ENCODE data around the gene HS3ST3B1.

The HS3ST3B1 gene

GRCh38 chr17:14303343-14304221, 2.7 kb downstream of the HS3ST3B1 start:
- no peak for DNase-seq (ENCODE audit: low spot score)

GRCh38 chr17:14304222-14304772, 3.4 kb downstream of the HS3ST3B1 start:
- no peak for DNase-seq (ENCODE audit: low spot score)

GRCh38 chr17:14304773-14305517, 4.1 kb downstream of the HS3ST3B1 start:
- no peak for DNase-seq (ENCODE audit: low spot score)

GRCh38 chr17:14305785-14306496, 5.1 kb downstream of the HS3ST3B1 start:
- DNase-seq (ENCODE audit: low spot score), result no peak

- no peak for DNase-seq (ENCODE audit: low spot score)
These were observed 5.7 kb downstream of the HS3ST3B1 start for GRCh38 chr17:14306596-14306995.

- DNase-seq (ENCODE audit: low spot score), result no peak
These were observed 6.7 kb downstream of the HS3ST3B1 start for GRCh38 chr17:14307560-14308024.

GRCh38 chr17:14308636-14308964, 7.7 kb downstream of the HS3ST3B1 start:
- DNase-seq (ENCODE audit: low spot score), result no peak

GRCh38 chr17:14308965-14309879, 8.3 kb downstream of the HS3ST3B1 start:
- DNase-seq (ENCODE audit: low spot score), result peak; percentile 96

GRCh38 chr17:14310101-14310500, 9.2 kb downstream of the HS3ST3B1 start:
- no peak for DNase-seq (ENCODE audit: low spot score)

GRCh38 chr17:14310605-14311004, 9.7 kb downstream of the HS3ST3B1 start:
- DNase-seq (ENCODE audit: low spot score), result no peak

- no peak for DNase-seq (ENCODE audit: low spot score)
These were observed 10.4 kb downstream of the HS3ST3B1 start for GRCh38 chr17:14311186-14311705.

- no peak for DNase-seq (ENCODE audit: low spot score)
These were observed 11.1 kb downstream of the HS3ST3B1 start for GRCh38 chr17:14311981-14312380.

- DNase-seq (ENCODE audit: low spot score), result no peak
These were observed 11.6 kb downstream of the HS3ST3B1 start for GRCh38 chr17:14312522-14312921.

- DNase-seq (ENCODE audit: low spot score), result no peak
These were observed 15.4 kb downstream of the HS3ST3B1 start for GRCh38 chr17:14316126-14316832.

GRCh38 chr17:14317383-14317782, 16.5 kb downstream of the HS3ST3B1 start:
- no peak for DNase-seq (ENCODE audit: low spot score)

- no peak for DNase-seq (ENCODE audit: low spot score)
These were observed 17.4 kb downstream of the HS3ST3B1 start for GRCh38 chr17:14318109-14318917.

- DNase-seq (ENCODE audit: low spot score), result no peak
These were observed 18.0 kb downstream of the HS3ST3B1 start for GRCh38 chr17:14318918-14319205.

- DNase-seq (ENCODE audit: low spot score), result no peak
These were observed 19.2 kb downstream of the HS3ST3B1 start for GRCh38 chr17:14320098-14320497.

- DNase-seq (ENCODE audit: low spot score), result no peak
These were observed 20.0 kb downstream of the HS3ST3B1 start for GRCh38 chr17:14320734-14321475.

Measured in left forelimb (tissue), 1 donor.